ENCODE measurements around the gene COL5A1. TPM values are rescaled to one million over a fixed set of nuclear protein-coding genes. Genes with fewer than 3 reads are reported as not detected.
"Not testable (repeated sequence)": the region's sequence is repeated elsewhere in the genome, so short reads cannot be mapped to it uniquely, and the experiment has no call there.

The COL5A1 gene
- total RNA-seq, 2 donors from 2014 or later, result not detected

DNA sequence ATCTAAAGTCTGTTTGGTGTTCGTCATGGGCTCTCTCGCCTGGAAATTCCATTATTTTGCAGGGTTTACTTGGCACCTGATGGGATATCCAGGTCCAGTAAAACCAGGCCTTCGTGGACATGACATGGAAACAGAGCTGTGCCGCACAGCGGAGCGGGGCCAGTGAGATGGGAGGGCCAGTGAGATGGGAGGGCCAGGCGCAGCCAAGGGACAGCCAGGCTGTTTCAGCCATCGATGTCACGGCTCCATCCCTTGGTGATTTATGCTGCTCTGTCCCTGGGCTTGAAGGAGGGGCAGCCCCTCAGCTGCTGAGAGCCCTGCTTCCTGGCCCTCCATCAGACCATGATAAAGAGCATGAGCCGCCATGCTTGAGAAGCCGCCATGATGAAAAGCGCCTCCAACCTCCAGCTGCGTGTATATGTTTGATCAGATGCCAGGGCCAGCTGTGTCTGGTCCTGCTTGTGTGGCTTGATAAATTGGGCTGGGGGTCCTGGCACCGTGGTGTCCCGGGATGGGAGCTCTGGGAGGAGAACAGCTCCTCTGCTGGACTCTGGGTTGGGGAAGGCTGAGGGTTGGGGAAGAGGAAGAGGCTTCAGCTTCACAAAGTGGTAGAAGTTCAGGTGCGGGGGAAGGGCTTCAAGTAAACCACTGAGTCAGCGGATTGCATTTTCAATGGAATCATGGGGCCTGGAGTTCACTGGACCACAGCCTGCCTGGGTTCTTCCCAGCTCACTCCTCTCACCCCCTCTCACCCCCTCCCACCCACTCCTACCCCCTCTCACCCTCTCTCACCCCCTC, 6.1 kb upstream of the COL5A1 start:
- ATAC-seq (no peak), DNase-seq (ENCODE audit: low spot score) (peak; percentile 18)
- Mint-ChIP-seq H3K4me1 (ENCODE audit: low read depth in 2 of 2) (no peaks in the 10 kb centered on the region), H3K27ac (no peak overlapping the region), H3K9me3 (no peaks in the 10 kb centered on the region), H3K4me3 (no peak overlapping the region), H3K36me3 (no peaks in the 10 kb centered on the region), H3K27me3 (peaks cover 0 to 5% of the 10 kb centered on the region in 2 donors)

DNA sequence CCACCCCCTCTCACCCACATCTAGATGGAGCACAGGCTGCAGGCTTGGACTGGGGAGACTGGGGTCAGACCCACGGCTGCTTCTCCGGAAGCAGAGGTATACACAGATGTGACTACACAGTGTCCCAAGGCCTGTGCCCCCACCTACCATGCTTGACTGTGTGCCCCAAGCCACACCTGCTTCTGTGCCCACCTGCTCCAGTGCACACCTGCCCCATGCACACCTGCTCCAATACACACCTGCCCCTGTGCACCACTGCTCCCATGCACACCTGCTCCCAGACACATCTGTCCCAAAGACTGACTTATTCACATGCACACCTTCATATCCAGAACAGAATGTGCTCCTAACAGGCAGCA, 5.5 kb upstream of the COL5A1 start:
- ATAC-seq (no peak), DNase-seq (ENCODE audit: low spot score) (peak; percentile 20)
- H3K4me1 Mint-ChIP-seq (ENCODE audit: low read depth in 2 of 2), result no peaks in the 10 kb centered on the region
- H3K4me3 Mint-ChIP-seq, result no peak overlapping the region
- H3K9me3 Mint-ChIP-seq, result no peaks in the 10 kb centered on the region
- no peak overlapping the region for H3K27ac Mint-ChIP-seq
- H3K36me3 Mint-ChIP-seq, result no peaks in the 10 kb centered on the region
- peaks cover 0 to 5% of the 10 kb centered on the region in 2 donors for H3K27me3 Mint-ChIP-seq

DNA sequence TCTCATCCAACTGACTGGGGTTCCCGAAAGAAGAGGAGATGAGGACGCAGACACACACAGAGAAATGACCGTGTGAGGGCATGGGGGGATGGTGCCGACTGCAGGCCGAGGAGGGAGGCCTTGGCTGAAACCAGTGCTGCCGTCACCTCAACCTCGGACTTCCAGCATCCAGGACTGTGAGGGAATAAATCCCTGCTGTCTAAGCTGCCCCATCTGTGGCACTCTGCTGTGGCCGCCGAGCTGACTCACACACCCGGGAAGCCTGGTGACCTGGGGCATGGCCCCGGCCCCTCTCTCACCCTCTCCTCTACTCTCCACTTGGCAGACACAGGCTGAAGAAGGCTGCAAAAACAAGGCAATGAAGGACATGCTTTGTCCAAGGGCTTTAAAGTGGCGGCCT, 4.4 kb upstream of the COL5A1 start:
- Mint-ChIP-seq H3K36me3 (no peaks in the 10 kb centered on the region), H3K4me3 (no peak overlapping the region), H3K9me3 (no peaks in the 10 kb centered on the region), H3K27me3 (peaks cover 0 to 5% of the 10 kb centered on the region in 2 donors), H3K27ac (no peak overlapping the region), H3K4me1 (ENCODE audit: low read depth in 2 of 2) (no peaks in the 10 kb centered on the region)
- DNase-seq (ENCODE audit: low spot score) (no peak), ATAC-seq (no peak)

DNA sequence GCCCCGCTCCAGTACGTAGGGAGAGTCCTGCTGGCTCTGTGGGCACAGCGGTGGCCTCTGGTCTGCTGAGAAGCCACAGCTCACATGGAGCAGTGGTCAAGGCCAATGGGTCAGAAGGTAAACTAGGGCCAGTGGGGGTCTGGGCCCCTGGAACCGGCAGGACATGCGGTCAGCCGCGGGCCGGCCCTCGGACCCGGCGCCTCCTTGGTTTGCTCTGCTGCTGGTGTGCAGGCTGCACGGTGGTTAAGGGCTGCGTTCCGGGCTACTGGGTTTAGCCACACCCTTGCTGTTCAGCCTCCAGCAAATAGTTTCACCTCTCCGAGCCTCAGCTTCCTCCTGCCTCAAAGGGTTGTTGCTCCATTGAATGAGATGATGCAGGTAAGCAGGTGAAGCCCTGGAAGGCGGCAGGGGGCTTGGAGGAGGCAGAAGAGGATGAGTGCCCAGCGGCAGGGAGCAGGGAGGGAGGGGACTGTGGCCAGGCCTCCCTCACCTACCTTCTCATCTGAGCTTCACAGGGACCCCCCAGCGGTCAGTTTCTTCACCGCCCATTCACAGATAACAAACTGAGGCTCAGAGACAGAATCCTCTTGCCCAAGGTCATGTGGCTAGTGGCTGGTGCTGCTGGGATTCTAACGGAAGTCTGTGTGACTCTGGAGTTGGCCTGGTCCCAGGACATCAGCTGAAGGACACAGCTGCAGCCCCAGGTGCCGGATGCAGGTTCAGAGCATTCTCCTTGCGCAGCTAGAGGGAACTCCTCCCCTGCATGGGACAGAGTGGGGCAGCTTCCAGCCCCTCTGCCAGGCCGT, 3.7 kb upstream of the COL5A1 start:
- DNase-seq (ENCODE audit: low spot score), result peak; percentile 49
- ATAC-seq, result no peak
- H3K4me3 Mint-ChIP-seq, result no peak overlapping the region
- no peaks in the 10 kb centered on the region for H3K36me3 Mint-ChIP-seq
- H3K27ac Mint-ChIP-seq, result no peak overlapping the region
- peaks cover 0 to 5% of the 10 kb centered on the region in 2 donors for H3K27me3 Mint-ChIP-seq
- H3K9me3 Mint-ChIP-seq, result no peaks in the 10 kb centered on the region
- H3K4me1 Mint-ChIP-seq (ENCODE audit: low read depth in 2 of 2), result no peaks in the 10 kb centered on the region

DNA sequence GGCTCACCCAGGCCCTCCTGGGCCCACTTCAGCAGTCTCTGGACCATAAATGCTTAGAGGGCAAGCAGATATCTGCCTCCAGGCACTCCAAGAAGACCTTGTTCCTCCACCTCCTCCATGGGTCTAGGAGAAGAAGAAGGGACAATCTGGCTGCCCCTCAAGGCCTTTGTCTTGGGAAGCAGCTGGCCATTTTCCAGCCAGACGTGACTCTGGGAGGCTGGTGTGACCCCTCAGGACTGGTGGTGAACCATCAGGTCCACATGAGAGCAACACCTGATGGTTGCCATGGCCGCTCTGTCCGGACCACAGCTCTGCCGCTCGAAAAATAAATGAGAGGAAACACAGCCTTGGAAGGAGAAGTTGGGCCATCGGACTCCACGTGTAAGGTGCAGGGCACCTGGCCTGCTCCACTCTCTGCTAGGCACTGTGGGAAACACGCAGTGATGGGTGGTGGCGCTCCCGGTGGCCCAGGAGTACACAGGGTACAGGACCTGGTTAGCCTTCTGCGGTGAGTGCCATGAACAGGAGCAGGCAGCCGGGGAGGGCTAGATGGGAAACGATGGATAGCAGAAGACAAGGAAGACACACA, 3.0 kb upstream of the COL5A1 start:
- ATAC-seq (no peak), DNase-seq (ENCODE audit: low spot score) (peak; percentile 53)
- H3K27ac Mint-ChIP-seq, result no peak overlapping the region
- H3K36me3 Mint-ChIP-seq, result no peaks in the 10 kb centered on the region
- no peak overlapping the region for H3K4me3 Mint-ChIP-seq
- H3K27me3 Mint-ChIP-seq, result peaks cover 0 to 5% of the 10 kb centered on the region in 2 donors
- H3K9me3 Mint-ChIP-seq, result no peaks in the 10 kb centered on the region
- H3K4me1 Mint-ChIP-seq (ENCODE audit: low read depth in 2 of 2), result no peaks in the 10 kb centered on the region

DNA sequence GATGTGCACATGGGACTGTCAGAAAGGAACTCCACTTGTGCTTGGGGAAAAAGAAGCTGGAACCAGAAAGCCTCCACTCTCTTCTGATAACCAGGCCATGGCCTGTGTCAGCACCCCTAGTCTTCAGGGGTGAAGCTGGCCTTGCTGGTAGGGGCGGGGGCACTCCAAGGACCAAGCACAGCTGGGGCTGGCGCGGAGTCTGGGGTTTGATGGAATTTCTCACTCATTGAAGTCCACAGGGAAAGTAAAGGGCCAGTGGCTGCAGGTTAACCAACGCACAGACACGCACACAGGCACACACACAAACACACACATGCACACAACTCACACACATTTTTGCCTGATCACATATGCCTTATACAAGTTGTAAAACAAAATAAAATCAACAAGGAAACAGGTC, 1.6 kb upstream of the COL5A1 start:
- Mint-ChIP-seq H3K36me3 (no peaks in the 10 kb centered on the region), H3K9me3 (no peaks in the 10 kb centered on the region), H3K4me1 (ENCODE audit: low read depth in 2 of 2) (no peaks in the 10 kb centered on the region), H3K4me3 (no peak overlapping the region), H3K27ac (no peak overlapping the region), H3K27me3 (peaks cover 0 to 5% of the 10 kb centered on the region in 2 donors)
- no peak for ATAC-seq
- DNase-seq (ENCODE audit: low spot score), result no peak

DNA sequence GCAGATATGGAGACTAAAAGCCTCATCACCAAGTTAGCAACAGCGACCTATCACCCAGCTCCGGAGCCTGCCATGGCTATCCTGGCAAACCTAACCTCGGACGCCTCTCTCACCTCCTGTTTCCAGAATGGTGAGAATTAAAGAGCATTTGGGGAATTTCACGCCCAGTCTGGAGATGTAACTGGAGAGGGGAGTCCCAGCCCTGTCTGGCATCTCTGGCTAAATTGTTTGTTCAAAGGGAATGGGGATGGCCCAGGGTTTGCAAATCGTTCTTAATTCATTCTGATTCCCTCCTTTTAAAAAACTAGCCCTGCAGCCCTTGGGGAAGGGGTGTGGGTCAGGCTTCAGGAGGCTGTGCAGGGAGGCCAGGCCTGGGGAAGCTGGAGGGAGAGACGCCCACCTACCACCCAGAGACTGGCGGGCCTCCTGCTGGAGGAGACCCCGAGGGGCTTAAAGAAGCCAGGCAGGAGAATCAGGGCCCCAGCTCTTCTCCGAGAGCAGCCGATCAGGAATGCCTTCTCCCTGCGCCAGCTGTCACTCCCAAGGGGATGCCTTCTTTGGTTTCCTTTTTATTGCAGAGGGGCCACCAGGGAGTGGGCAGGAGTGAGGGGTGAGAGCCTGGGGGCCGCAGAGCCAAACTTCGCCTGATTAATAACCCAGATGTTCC, 964 bp upstream of the COL5A1 start:
- ATAC-seq (no peak), DNase-seq (ENCODE audit: low spot score) (no peak)
- H3K4me3 Mint-ChIP-seq, result no peak overlapping the region
- no peaks in the 10 kb centered on the region for H3K9me3 Mint-ChIP-seq
- no peaks in the 10 kb centered on the region for H3K36me3 Mint-ChIP-seq
- no peaks in the 10 kb centered on the region for H3K4me1 Mint-ChIP-seq (ENCODE audit: low read depth in 2 of 2)
- no peak overlapping the region for H3K27ac Mint-ChIP-seq
- H3K27me3 Mint-ChIP-seq, result peaks cover 0 to 5% of the 10 kb centered on the region in 2 donors

DNA sequence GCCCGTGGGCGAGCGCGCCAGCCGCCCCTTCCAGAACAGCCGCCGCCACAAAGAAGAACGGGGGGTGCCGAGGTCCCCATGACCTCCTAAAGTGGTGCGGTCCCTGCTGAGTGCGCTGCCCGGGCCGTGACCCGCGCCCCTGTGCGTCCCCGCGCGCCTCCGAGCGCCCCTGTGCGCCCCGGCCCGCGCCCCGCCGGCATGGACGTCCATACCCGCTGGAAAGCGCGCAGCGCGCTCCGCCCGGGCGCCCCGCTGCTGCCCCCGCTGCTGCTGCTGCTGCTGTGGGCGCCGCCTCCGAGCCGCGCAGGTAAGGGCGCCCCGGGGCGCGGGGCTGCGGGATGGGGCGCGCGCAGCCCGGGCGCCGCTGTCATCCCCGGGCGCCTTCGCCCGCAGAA, 384 bp downstream of the COL5A1 start:
- ATAC-seq, result no peak
- no peaks in the 10 kb centered on the region for H3K4me1 Mint-ChIP-seq (ENCODE audit: low read depth in 2 of 2)
- no peaks in the 10 kb centered on the region for H3K36me3 Mint-ChIP-seq
- peaks cover 0 to 5% of the 10 kb centered on the region in 2 donors for H3K27me3 Mint-ChIP-seq
- H3K27ac Mint-ChIP-seq, result no peak overlapping the region
- DNase-seq (ENCODE audit: low spot score), result no peak
- H3K9me3 Mint-ChIP-seq, result no peaks in the 10 kb centered on the region
- no peak overlapping the region for H3K4me3 Mint-ChIP-seq

DNA sequence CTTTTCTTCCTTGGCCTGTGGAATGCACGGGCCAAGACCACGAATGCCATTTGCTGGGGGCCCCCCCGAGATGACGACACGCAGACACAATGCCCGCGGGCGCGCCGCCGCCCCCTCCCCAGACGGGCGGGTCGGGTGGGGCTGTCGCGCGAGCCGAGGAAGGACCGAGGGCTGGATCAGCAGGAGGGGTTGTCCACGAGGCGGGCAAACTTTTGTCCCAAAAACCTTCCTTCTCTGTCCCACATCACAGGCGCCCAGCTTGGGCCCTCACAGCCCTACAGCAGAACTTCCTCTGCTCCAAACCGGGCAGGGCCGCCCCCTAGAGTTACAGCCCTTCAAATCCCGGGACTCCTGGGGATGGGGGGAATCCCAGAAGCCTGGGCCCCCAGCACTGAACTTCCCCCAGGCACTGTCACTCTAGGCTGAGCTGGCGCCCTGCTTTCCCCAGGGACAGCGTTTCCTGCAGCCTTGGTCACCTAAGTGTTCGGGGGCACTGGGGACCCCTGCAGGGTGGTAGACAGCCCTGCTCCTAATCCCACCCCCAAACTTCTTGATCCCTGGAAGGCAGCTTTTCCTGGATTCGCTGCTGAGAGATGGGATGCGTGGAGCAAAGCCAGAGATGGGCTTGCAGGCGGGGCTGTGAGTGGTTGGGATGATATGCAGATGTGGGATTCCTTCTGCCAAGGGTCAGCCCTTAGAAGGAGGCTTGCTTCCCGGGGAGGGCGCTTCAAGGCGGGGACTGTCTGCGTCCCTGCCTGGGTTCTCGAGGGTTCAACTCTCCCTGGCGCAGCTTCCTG, 980 bp downstream of the COL5A1 start:
- Mint-ChIP-seq H3K4me3 (no peak overlapping the region), H3K9me3 (no peaks in the 10 kb centered on the region), H3K4me1 (ENCODE audit: low read depth in 2 of 2) (no peaks in the 10 kb centered on the region), H3K27me3 (peaks cover 0 to 5% of the 10 kb centered on the region in 2 donors), H3K27ac (no peak overlapping the region), H3K36me3 (no peaks in the 10 kb centered on the region)
- DNase-seq (ENCODE audit: low spot score) (no peak), ATAC-seq (no peak)

DNA sequence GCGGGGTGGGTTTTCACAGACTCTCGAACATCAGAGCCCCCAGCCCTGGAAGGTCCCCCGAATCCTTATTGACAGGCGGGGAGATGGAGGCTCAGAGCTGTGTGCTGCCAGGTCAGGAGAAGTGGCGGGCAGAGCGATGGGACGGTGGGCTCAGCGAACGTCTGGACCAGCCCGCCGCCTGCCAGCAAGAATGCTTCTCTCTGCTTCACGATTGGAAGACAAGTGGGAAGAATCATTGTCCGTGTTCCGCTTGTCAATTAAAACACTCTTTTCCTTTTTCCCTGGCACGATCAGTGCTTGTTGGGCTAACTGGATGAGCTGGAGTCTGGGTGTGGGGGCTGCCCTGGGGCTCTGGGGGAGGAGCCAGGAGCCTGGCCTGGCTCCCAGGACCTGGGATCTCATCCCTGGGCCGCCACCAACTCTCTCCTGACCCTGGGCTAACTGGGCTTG, 1.6 kb downstream of the COL5A1 start:
- Mint-ChIP-seq H3K27me3 (peaks cover 0 to 5% of the 10 kb centered on the region in 2 donors), H3K4me3 (no peak overlapping the region), H3K36me3 (no peaks in the 10 kb centered on the region), H3K27ac (no peak overlapping the region), H3K4me1 (ENCODE audit: low read depth in 2 of 2) (no peaks in the 10 kb centered on the region), H3K9me3 (no peaks in the 10 kb centered on the region)
- no peak for DNase-seq (ENCODE audit: low spot score)
- no peak for ATAC-seq

DNA sequence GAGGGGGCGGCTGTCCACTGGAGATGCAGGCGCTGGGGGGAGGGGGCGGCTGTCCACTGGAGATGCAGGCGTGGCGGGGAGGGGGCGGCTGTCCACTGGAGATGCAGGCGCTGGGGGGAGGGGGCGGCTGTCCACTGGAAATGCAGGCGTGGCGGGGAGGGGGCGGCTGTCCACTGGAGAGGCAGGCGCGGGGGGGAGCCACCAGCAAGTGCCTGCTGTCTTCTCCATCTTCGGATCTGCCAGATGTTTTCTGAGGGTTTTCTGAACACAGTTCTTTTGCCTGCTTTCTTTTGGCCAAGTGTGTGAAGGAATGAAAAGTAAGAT, 2.8 kb downstream of the COL5A1 start:
- ATAC-seq; DNase-seq (ENCODE audit: low spot score); H3K4me1 Mint-ChIP-seq (ENCODE audit: low read depth in 2 of 2); H3K9me3 Mint-ChIP-seq; H3K4me3 Mint-ChIP-seq; H3K36me3 Mint-ChIP-seq; H3K27me3 Mint-ChIP-seq; H3K27ac Mint-ChIP-seq: not testable (repeated sequence)

DNA sequence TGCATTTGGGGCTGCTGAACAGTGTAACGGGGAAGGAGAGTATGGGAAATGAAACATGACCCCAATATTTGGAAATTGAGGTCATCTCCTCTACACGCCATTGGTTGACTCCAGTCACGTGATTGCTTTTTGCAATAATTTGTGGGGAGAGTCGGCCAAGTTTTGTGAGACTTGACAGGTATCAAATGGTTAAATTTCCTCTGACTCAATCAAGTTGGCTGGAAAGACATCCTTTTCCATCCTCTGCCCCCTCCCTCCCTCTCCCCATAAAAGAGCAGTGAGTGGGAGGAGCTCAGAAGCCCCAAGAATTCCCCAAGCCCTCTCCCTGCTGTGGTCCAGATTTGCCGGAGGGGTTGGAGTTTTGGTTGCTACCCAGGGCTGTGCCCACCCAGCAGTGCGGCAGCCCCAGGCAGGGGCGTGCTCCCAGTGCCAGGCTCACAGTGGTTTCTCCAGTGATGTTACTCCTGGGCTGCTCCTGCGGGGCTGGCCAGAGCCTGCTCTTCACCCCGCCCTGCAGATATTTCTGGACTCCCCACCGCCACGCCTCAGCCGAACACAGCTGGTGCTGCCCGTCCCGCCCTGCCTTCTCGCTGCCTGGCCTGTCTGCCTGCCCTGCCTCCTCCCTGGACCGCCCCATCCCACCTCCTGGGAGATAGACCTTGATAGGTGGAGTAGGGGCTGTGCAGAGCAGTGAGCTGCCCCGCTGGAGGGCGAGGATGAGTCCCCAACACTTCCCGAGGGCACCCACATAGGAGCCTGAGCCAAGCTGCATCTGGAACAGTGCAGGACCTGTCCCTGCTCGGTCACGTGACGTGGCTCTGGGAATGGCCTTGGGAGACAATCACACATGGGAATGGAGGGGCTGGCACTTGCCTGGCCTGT, 3.4 kb downstream of the COL5A1 start:
- peaks cover 0 to 6% of the 10 kb centered on the region in 2 donors for H3K4me1 Mint-ChIP-seq (ENCODE audit: low read depth in 2 of 2)

More for the DNA sequence above, 3.4 kb downstream of the COL5A1 start:
- Mint-ChIP-seq H3K36me3 (no peaks in the 10 kb centered on the region), H3K9me3 (no peaks in the 10 kb centered on the region), H3K4me3 (no peak overlapping the region), H3K27me3 (peaks cover 0 to 3% of the 10 kb centered on the region in 2 donors), H3K27ac (no peak overlapping the region)
- no peak for ATAC-seq
- no peak for DNase-seq (ENCODE audit: low spot score)

Data from natural killer cell treated with Interleukin-12 subunit alpha and Interleukin-12 subunit beta and Interleukin-15 and Interleukin-18, amount 100 ng/mL, for 72 hours (primary cell).